ENCODE measurements around the gene FAM149A.

Gene FAM149A

DNA sequence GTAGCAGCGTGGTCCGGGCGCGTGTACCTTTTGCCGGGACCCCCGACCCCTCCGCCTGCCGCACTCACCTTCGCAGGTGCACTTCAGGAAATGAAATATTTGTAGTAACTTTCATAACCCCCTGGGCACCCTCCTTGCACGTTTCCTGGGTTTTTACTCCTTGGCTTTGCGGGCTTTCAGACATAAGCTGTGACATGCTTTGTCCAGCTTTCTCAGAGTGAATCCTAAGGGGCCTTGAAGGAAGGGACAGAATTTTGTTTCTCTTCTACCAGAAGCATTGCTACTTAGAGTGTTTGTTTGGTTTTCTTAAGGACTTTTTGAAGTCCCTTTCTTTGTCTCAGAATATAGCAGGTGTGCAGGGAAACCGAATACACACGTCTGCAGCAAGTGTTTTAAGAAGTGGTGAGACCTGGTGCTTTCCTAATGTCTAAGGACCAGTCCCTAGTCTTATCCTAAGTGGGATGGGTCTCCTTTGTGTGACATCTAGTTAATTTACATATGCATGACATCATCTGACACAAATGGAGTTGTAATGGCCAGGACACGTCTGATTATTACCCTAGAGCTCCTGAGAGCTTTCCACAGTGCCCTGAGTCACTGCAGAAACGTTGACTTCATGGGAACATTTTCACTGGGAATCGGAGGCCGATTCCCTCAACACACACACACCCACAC, 1.3 kb downstream of the FAM149A start:
- H3K4me3 ChIP-seq (ENCODE audit: low read length), result no peak overlapping the region
- DNase-seq (ENCODE audit: low read depth), result no peak
- TF ChIP-seq, protein P1, sequence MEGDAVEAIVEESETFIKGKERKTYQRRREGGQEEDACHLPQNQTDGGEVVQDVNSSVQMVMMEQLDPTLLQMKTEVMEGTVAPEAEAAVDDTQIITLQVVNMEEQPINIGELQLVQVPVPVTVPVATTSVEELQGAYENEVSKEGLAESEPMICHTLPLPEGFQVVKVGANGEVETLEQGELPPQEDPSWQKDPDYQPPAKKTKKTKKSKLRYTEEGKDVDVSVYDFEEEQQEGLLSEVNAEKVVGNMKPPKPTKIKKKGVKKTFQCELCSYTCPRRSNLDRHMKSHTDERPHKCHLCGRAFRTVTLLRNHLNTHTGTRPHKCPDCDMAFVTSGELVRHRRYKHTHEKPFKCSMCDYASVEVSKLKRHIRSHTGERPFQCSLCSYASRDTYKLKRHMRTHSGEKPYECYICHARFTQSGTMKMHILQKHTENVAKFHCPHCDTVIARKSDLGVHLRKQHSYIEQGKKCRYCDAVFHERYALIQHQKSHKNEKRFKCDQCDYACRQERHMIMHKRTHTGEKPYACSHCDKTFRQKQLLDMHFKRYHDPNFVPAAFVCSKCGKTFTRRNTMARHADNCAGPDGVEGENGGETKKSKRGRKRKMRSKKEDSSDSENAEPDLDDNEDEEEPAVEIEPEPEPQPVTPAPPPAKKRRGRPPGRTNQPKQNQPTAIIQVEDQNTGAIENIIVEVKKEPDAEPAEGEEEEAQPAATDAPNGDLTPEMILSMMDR (conservative IDR thresholded peaks at IDR 0.05; ENCODE audit: low read length), result no peak

DNA sequence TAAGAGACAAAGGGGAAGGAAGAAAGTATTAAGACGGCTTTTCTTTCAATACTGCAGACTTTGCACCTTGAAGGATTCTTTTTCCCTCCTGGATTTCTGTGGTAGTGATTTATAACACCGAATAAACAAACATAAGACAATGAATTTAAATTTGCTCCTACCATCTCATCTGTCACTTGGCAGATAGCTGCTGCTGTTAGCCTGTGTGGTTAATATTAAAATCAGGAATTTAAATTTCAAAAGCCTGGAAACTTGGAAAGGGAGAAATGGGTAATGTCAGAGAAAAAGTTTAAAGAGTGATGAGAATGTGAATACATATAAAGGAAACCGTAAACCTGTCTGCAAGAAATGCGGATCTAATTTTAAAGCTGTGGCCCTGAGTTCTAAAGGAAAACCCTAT, 3.4 kb downstream of the FAM149A start:
- TF ChIP-seq, protein P1 (conservative IDR thresholded peaks at IDR 0.05; ENCODE audit: low read length), result no peak
- DNase-seq (ENCODE audit: low read depth), result no peak

DNA sequence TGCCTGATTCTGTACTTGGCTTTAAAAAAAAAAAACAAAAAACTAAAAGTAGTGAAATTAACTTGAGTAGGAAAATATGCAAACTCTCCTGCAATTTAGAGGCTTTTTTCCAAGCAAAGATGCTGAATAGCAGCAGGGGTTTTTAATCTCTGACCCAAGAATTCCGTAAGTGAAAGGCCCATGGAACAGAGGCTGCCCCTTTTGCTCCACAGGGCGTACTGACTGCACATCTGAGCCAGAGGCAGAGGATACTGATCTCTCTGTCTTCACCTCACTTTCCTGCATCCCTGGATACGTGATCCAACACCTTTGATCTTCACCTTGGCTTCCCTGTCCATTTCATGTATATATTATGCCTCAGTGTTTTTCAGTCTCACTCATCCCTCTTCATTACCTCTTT, 3.9 kb downstream of the FAM149A start:
- no peak for DNase-seq (ENCODE audit: low read depth)
- TF ChIP-seq, protein P1 (conservative IDR thresholded peaks at IDR 0.05; ENCODE audit: low read length), result no peak
- H3K4me3 ChIP-seq (ENCODE audit: low read length), result no peak overlapping the region

More for the DNA sequence above, 3.4 kb downstream of the FAM149A start:
- no peak overlapping the region for H3K4me3 ChIP-seq (ENCODE audit: low read length)

DNA sequence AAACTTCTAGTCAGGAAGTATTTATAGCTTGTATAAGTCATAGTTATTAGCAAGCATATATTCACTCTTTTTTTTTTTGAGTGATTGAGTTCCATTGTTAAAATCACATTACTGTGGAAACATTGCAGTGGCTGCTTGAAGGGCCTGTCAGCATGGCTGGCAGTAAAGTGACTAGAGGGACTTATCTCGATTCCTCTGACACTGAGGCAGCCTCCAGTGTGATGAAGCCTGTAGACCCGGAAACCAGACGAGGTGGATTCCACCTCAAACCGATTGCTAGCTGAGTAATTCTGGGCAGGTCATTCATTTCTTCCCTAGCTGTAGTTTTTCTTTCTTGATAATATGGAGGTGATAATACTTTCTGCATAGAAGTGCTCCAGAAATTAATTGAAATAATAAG, 4.7 kb downstream of the FAM149A start:
- DNase-seq (ENCODE audit: low read depth), result no peak
- TF ChIP-seq, protein P1 (conservative IDR thresholded peaks at IDR 0.05; ENCODE audit: low read length), result no peak
- no peak overlapping the region for H3K4me3 ChIP-seq (ENCODE audit: low read length)

DNA sequence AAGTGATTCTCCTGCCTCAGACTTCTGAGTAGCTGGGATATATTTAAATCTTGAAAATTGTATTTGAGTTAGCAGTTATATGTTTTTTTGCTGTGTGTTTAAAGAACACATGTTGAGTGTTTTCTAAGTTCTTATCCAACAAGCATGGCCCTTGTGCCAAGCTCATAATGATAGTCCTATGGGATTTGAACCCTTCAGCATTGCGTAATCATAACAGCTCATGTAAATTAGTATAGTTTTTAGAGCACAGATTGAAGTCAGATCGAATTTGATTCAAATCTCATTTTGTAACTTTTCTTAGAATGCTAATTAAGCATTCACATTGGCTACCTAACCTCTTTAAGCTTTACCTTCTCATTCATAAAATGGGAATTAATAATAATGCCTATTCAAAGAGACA, 12.2 kb downstream of the FAM149A start:
- no peak for DNase-seq (ENCODE audit: low read depth)
- TF ChIP-seq, protein P1 (conservative IDR thresholded peaks at IDR 0.05; ENCODE audit: low read length), result no peak
- no peak overlapping the region for H3K4me3 ChIP-seq (ENCODE audit: low read length)

DNA sequence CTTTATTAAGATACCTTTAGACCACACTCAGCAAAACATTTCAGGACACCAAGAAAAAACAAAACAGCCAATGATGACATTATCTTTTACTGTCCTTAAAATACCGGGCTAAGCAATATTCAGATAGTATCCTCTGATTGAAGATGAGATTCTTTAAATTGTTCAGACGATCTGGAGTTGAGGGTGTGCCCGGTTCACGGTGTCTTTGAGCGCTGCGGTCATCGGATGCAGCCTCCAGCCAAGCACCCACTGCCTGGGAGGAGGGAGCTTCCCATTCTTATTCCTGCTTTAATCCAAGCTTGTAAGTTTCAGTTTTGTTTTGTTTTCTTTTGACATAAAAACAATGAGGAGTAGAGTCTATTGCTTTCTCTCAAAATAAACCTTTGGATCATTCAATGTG, 14.1 kb downstream of the FAM149A start:
- no peak for DNase-seq (ENCODE audit: low read depth)
- no peak overlapping the region for H3K4me3 ChIP-seq (ENCODE audit: low read length)
- TF ChIP-seq, protein P1 (conservative IDR thresholded peaks at IDR 0.05; ENCODE audit: low read length), result no peak

DNA sequence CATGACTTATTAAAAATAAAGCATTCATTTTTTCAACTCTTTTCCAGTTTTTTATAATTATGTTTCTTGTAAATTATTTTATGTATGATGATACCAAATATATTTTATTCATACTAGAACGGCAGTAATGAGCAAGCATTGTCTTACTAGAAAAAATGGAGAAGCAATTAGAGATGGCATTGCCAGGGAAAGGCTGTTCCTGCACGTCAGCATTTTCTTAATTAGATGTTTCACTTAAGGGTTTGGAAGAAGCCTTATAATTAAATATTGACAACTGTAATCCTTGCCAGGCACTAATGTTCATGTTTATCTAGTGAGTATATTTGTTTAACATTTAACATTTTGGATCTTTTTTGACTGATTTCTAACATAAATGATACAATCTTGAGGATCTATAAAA, 16.6 kb downstream of the FAM149A start:
- TF ChIP-seq, protein P1 (conservative IDR thresholded peaks at IDR 0.05; ENCODE audit: low read length), result no peak
- no peak for DNase-seq (ENCODE audit: low read depth)

More for the DNA sequence above, 16.6 kb downstream of the FAM149A start:
- H3K4me3 ChIP-seq (ENCODE audit: low read length), result no peak overlapping the region

Measured in AG10803 (cell line).